Uterus (tissue), 2 donors: ENCODE measurements around the gene PCDH9.

ENCODE experiments used
- CTCF ChIP-seq, 4 experiments: fragments of 200-600 bp in 2 of 4; fragments of 450-650 bp in 2 of 4; sonication (generic) in 2 of 4; IDR thresholded peaks; one replicate each; pipeline ENCODE4 v1.5.1; 2016 to 2019; ENCODE audit warnings: antibody characterized with exemption in 4 of 4, mild to moderate bottlenecking in 2 of 4, moderate library complexity in 1 of 4
- POLR2A ChIP-seq, 2 donors: fragments of 450-650 bp; IDR thresholded peaks; one replicate each; pipeline ENCODE4 v1.6.1; 2016; ENCODE audit warnings: antibody characterized with exemption in 2 of 2, mild to moderate bottlenecking in 1 of 2, moderate library complexity in 1 of 2

- TF ChIP-seq CTCF (IDR thresholded peaks at IDR 0.05) (no peak), POLR2A (IDR thresholded peaks at IDR 0.05) (no peak)
Measured at GRCh38 chr13:66803013-66803807, 426.9 kb downstream of the PCDH9 start.
